Suppressor macrophage (primary cell): ENCODE data around the gene MRPL2.

Source experiments
- DNase-seq, 4 experiments: peaks; one replicate each; pipeline ENCODE4 v3.0.0-alpha.2; 2020 to 2022

Gene MRPL2

DNA sequence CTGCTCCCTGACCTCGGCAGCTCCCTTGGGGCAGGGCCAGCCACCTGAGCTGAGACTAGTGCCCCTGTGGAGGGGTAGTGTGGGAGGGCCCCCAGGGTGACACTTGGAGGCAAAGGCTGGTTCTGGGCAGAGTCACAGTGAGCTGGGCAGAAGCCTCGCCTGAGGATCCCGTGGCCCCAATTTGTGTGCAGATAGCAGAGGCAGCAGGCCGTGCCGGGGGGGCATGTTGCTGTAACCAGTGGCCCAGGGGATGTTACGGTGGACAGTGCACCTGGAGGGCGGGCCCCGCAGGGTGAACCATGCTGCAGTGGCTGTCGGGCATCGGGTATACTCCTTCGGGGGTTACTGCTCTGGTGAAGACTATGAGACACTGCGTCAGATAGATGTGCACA is 42.3 kb downstream of the MRPL2 start:
- no peak for DNase-seq

DNA sequence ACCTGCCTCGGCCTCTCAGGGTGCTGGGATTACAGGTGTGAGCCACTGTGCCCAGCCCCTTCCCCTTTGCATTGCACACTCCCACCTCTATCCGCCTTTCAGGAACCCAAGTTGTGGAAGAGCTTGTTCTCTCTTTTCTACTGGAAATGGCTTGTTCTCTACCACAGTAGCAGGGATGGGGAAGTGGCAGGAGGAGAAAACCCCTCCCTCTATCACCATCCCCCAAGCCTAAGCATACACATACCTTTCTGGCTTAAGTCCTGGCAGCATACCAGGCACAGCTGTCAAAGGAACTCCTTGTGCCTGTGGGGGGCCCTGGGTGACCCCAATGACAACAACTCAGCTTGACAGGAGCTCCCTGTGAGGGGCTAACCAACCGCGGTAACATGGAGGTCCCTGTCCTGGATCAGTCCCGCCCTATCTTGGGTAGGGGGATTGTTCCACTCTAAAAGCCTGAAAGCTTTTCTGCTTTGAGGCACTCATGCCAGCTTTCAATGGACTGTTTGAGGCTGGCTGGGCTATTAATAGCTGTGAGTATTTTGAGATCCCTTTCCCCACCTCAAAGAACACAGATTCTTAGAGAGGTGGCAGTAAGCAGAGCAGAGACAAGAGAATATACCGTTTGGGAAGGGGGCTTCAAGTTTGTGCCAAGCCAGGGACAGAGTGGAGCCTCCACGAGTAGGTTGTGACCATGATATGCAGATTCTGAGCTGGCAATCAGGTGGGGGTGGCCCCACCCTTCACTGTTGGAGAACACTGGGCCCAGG is 42.9 kb downstream of the MRPL2 start:
- DNase-seq: peak; percentile 4 to 51 (median 44)

DNA sequence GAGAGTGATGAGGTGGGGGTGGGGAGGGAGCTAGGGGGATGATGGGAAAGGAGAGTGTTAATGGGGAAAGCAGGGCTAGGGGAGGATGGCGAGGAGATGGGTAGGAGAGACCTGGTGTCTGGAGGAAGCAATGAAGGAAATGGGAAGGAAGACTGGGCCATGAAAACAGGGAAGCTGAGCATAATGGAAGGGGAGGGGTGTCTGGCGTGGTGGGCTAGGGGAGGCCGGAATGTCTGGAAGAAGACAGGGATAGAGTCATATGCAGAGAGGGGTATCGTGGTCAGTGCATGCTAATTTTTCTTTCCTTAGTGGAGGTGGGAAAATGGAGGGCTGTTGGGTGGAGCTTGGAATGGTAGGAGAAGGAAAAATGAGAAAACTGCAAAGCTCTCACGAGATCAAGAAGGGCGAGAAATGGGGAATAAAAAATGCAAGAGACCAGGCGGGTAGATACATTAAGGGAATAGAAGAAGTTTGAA is 44.8 kb downstream of the MRPL2 start:
- peak in 3 of 4 experiments; percentile 26 to 33 (median 30) for DNase-seq

DNA sequence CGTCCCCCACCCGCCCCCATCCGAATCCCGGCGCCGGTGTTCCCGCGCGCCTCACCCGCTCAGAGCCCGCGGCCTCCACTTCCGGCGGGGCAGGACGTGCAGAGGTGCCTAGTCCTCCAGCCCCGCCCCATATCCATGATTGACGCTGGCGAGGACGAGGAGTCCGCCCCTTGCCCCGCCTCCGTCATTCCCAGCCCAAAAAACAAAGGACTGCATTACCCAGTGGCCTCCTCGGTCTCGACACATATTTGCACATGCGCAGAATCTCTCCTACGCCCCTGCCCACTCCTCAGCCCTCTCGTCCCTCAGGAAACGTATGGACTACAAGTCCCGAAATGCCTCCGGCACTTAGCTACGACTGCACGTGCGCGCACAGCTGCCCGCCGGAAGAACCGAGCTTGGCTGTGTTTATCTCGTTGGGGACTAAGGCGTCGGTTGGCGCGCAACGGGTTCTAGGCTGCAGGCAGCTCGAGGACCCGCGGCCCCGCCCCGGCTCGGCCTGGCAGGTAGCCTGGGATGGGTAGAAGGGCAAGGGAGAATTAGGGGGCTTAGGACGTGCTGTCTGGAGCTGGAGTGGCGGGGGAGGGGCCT is 45.3 kb downstream of the MRPL2 start, which contains the start of the genes KLHDC3 and MEA1:
KLHDC3 (plus strand) TSS at position 407 of the 591 bp plus-strand sequence. CDS start 2,944 bp downstream, outside the sequence.
MEA1 (minus strand) TSS at position 104 of the 591 bp plus-strand sequence. CDS start 133 bp downstream, outside the sequence.
- peak; percentile 99 to 100 (median 100) for DNase-seq

DNA sequence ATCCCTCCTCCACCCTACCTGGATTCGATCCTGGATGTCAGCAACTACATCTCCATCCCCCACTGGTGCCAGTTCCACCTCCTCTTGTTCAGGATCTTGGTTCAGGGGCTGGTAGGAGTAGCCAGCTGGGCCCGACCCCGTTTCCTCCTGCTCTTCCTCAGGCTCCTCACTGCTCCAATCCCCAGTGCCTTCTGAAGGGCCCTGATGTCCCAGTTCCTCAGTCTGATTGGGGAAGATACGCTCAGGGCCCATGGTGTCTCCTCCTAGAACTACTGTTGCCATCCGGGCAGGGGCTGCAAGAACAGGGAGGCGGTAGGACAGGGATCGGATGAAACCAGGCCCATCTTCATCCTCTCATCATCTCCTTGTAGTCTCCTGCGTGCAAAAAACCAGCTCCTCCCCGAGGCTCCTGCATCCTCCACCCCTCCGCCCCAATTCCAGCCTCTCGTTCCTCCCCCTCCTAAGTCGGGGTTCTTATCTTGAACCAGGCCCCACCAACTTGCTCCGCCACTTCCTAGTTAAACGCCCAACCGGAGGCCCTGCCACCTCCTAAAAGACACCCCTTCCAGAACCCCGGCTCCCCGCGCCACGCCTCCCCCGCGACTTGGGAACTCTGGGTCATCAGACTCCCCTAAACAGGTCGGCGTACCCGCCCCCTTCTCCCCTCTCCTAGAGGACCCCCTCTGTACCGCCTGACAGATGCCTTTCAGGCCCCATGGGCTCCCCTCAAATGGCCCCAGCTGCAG is 46.0 kb downstream of the MRPL2 start:
- peak; percentile 35 to 57 (median 51) for DNase-seq

DNA sequence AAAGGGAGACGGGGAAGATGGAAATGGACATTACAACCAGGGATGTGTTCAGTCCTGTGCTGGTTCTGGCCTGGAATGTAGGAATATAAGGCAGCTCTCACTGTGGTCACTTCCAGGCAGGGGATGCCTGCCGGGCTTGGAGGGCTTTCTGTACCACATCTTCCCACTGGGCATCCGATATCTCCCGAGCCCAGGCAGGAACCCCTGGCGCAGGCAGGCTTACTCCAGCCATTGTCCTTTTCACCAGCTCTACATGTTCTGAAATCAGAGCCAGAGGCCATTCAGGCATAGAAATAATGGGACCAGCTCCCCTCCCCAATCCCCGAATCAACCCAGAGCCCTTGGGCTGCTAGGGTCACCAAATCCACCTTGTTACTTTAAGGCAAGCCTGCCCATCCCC is 46.9 kb downstream of the MRPL2 start:
- DNase-seq: no peak

DNA sequence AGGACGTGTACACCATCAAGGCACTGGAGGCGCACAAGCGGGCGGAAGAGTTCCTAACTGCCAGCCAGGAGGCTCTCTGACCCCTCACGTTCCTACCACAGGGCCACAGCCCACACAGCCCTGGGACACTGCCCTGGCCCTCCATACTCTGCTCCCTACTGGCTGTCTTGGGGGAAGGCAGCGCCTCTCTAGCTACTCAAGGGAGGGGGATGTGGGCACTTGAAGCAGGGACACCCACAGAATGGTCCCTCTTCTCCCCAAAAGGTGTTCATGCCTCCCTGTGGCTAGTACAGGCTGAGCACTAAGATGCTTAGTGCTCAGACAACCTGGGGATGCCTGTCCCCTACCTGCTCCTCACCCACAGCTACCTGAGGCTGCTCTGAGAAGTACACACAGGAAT is 48.0 kb downstream of the MRPL2 start:
- no peak for DNase-seq

DNA sequence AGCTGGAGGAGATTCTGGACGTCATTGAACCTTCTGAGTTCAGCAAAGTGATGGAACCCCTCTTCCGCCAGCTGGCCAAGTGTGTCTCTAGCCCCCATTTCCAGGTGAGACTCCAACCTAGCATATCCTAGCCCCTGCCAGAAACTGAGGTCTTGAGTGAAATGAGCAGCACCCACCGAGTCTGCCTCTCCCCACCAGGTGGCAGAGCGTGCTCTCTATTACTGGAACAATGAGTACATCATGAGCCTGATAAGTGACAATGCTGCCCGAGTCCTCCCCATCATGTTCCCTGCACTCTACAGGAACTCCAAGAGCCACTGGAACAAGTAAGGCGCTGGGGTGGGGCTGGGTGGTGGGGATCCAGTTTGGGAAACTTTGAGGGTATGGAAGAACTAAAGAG is 50.1 kb downstream of the MRPL2 start:
- peak; percentile 14 to 54 (median 44) for DNase-seq

DNA sequence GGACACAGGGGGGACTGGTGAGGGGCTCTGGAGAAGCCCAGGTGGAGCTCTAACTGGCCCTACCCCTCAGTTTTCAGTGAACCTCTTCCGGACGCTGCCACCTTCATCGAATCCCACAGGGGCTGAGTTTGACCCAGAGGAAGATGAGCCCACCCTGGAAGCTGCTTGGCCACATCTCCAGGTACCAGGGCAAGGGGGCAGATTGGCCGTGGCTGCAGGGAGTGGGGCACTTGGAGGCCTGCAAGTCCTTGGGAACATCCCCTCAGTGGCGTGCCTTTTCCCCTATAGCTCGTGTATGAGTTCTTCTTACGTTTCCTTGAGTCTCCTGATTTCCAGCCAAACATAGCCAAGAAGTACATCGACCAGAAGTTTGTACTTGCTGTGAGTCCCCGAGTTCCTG is 52.1 kb downstream of the MRPL2 start:
- no peak for DNase-seq

DNA sequence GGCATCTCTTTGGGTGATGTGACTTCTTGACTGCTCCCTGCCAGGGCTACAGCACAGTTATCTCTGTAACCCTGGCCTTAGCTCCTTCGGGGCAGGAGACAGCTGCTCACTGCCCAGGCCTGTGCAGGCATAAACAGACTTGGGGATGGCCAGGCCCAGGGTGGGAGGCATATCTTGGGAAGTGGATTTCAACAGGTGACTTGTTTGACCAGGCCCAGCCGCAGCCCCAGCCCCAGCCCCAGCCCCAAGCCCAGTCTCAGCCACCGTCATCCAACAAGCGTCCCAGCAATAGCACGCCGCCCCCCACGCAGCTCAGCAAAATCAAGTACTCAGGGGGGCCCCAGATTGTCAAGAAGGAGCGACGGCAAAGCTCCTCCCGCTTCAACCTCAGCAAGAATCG is 53.0 kb downstream of the MRPL2 start:
- DNase-seq: no peak

DNA sequence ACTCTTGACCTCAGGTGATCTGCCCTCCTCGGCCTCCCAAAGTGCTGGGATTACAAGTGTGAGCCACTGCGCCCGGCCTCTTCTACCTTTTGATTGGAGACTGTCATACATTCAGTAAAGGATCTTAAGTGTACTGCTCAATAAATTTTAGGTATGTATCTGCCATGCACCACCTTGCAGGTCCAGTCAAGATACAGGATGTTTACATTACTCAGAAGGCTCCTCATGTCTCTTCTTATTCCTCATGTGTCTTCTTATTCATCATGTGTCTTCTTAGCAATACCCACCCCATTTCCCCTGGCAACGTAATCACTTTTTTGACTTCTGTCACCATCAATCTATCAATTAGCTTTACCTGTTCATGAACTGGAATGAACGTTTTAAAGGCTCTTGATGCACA is 53.4 kb downstream of the MRPL2 start:
- no peak for DNase-seq
